Measurements from ENCODE around the gene RAB26. TPM values are rescaled to one million over a fixed set of nuclear protein-coding genes. Genes with fewer than 3 reads are reported as not detected.
A peak's percentile ranks its signal among the peaks of the same experiment; 100 is the strongest.

RAB26 gene
- total RNA-seq, 2 experiments from 2014 or later: 0.26 to 0.31 TPM

- CTCF ChIA-PET: interaction anchor here (1.0 to 3.8 kb wide), 5 partner anchors 10 to 147 kb away, joined by 3 to 25 read pairs (median 8); no protein-coding TSS in a partner anchor
- no peaks in the 10 kb centered on the region for H3K27me3 Mint-ChIP-seq (ENCODE audit: low read depth)
- H3K27ac Mint-ChIP-seq: peak overlapping the region; percentile 28
These were observed 2.2 kb downstream of the RAB26 start for GRCh38 chr16:2150418-2151187.

GRCh38 chr16:2151188-2152091 lies 3.0 kb downstream of the RAB26 start:
- Mint-ChIP-seq H3K27me3 (ENCODE audit: low read depth) (no peaks in the 10 kb centered on the region), H3K9me3 (ENCODE audit: insufficient read depth) (no peaks in the 10 kb centered on the region), H3K36me3 (ENCODE audit: low read depth) (peaks cover 37% of the 10 kb centered on the region), H3K4me3 (peak overlapping the region; percentile 43), H3K4me1 (ENCODE audit: low read depth) (peaks cover 41% of the 10 kb centered on the region), H3K27ac (peak overlapping the region; percentile 28)
- CTCF ChIA-PET: interaction anchor here (1.0 to 3.8 kb wide), 4 partner anchors 11 to 148 kb away, joined by 3 to 25 read pairs (median 10); no protein-coding TSS in a partner anchor
- POLR2A ChIA-PET: interaction anchor here (0.6 to 1.9 kb wide), 3 partner anchors 15 to 467 kb away, joined by 3 to 6 read pairs (median 4); partner anchors contain the start of genes PKD1 and RPS2
- ATAC-seq (no peak), DNase-seq (no peak)

More at GRCh38 chr16:2150418-2151187, 2.2 kb downstream of the RAB26 start:
- DNase-seq: no peak
- Mint-ChIP-seq H3K9me3 (ENCODE audit: insufficient read depth) (no peaks in the 10 kb centered on the region), H3K4me1 (ENCODE audit: low read depth) (peaks cover 38% of the 10 kb centered on the region), H3K4me3 (no peak overlapping the region), H3K36me3 (ENCODE audit: low read depth) (peaks cover 37% of the 10 kb centered on the region)
- POLR2A ChIA-PET: interaction anchor here (0.6 kb wide), 1 partner anchor 466 kb away, joined by 3 read pairs; no protein-coding TSS in a partner anchor
- ATAC-seq: no peak

GRCh38 chr16:2152695-2153506 lies 4.5 kb downstream of the RAB26 start:
- no peak for ATAC-seq
- CTCF ChIA-PET: interaction anchor here (0.7 to 3.8 kb wide), 9 partner anchors 13 to 158 kb away, joined by 3 to 25 read pairs (median 4); partner anchors contain the start of genes NTHL1 and TSC2
- POLR2A ChIA-PET: interaction anchor here (0.9 to 1.9 kb wide), 4 partner anchors 124 to 844 kb away, joined by 3 to 6 read pairs (median 4); partner anchors contain the start of gene RPS2

GRCh38 chr16:2154533-2155090 lies 6.2 kb downstream of the RAB26 start:
- peaks cover 37% of the 10 kb centered on the region for H3K36me3 Mint-ChIP-seq (ENCODE audit: low read depth)
- H3K27me3 Mint-ChIP-seq (ENCODE audit: low read depth): no peaks in the 10 kb centered on the region
- peak overlapping the region; percentile 87 for H3K27ac Mint-ChIP-seq
- ChIA-PET CTCF (interaction anchor here (1.0 to 3.8 kb wide), 15 partner anchors 8 to 382 kb away, joined by 3 to 25 read pairs (median 7); partner anchors contain the start of genes ECI1, EME2, MRPS34 and NPW), POLR2A (interaction anchor here (0.5 to 2.6 kb wide), 27 partner anchors 9 to 494 kb away, joined by 3 to 39 read pairs (median 6); partner anchors contain the start of genes ECI1, MLST8, MSRB1 and NTHL1)
- no peak for ATAC-seq
- DNase-seq: peak; percentile 46
- H3K4me1 Mint-ChIP-seq (ENCODE audit: low read depth): peaks cover 53% of the 10 kb centered on the region
- peak overlapping the region; percentile 88 for H3K4me3 Mint-ChIP-seq
- H3K9me3 Mint-ChIP-seq (ENCODE audit: insufficient read depth): no peaks in the 10 kb centered on the region

More at GRCh38 chr16:2152695-2153506, 4.5 kb downstream of the RAB26 start:
- Mint-ChIP-seq H3K27me3 (ENCODE audit: low read depth) (no peaks in the 10 kb centered on the region), H3K36me3 (ENCODE audit: low read depth) (peaks cover 37% of the 10 kb centered on the region), H3K4me1 (ENCODE audit: low read depth) (peaks cover 56% of the 10 kb centered on the region), H3K4me3 (peak overlapping the region; percentile 88), H3K9me3 (ENCODE audit: insufficient read depth) (no peaks in the 10 kb centered on the region), H3K27ac (peak overlapping the region; percentile 87)
- no peak for DNase-seq

GRCh38 chr16:2155091-2155950 lies 6.9 kb downstream of the RAB26 start, which contains the start of gene TRAF7:
TRAF7 (plus strand) TSS chr16:2155782; CDS start chr16:2163921, 8,139 bp downstream.
- ATAC-seq: peak; percentile 93
- ChIA-PET POLR2A (interaction anchor here (0.6 to 2.6 kb wide), 37 partner anchors 9 to 448 kb away, joined by 3 to 39 read pairs (median 5); partner anchors contain the start of genes ECI1, GFER, MLST8 and MSRB1), CTCF (interaction anchor here (0.8 to 2.8 kb wide), 18 partner anchors 9 to 383 kb away, joined by 3 to 18 read pairs (median 4); partner anchors contain the start of genes ECI1, EME2, MRPS34 and NPW)
- H3K9me3 Mint-ChIP-seq (ENCODE audit: insufficient read depth): no peaks in the 10 kb centered on the region
- peaks cover 47% of the 10 kb centered on the region for H3K4me1 Mint-ChIP-seq (ENCODE audit: low read depth)
- peak; percentile 99 for DNase-seq
- peak within 1 kb of the TSS; percentile 93 for H3K27ac Mint-ChIP-seq
- no peaks in the 10 kb centered on the region for H3K27me3 Mint-ChIP-seq (ENCODE audit: low read depth)
- peak within 1 kb of the TSS; percentile 97 for H3K4me3 Mint-ChIP-seq
- peaks cover 37% of the 10 kb centered on the region for H3K36me3 Mint-ChIP-seq (ENCODE audit: low read depth)

GRCh38 chr16:2155977-2156848 lies 7.8 kb downstream of the RAB26 start:
- ChIA-PET CTCF (interaction anchor here (0.8 to 2.8 kb wide), 15 partner anchors 10 to 384 kb away, joined by 3 to 18 read pairs (median 4); partner anchors contain the start of genes ECI1, EME2, MRPS34 and NPW), POLR2A (interaction anchor here (0.6 to 2.6 kb wide), 27 partner anchors 10 to 1271 kb away, joined by 3 to 39 read pairs (median 5); partner anchors contain the start of genes ECI1, GFER, MLST8 and MSRB1)
- Mint-ChIP-seq H3K27ac (peak overlapping the region; percentile 93), H3K36me3 (ENCODE audit: low read depth) (peaks cover 34% of the 10 kb centered on the region), H3K27me3 (ENCODE audit: low read depth) (no peaks in the 10 kb centered on the region), H3K4me1 (ENCODE audit: low read depth) (peaks cover 42% of the 10 kb centered on the region), H3K4me3 (peak overlapping the region; percentile 97), H3K9me3 (ENCODE audit: insufficient read depth) (no peaks in the 10 kb centered on the region)
- DNase-seq (no peak), ATAC-seq (no peak)

- H3K4me1 Mint-ChIP-seq (ENCODE audit: low read depth): peaks cover 36% of the 10 kb centered on the region
- peak overlapping the region; percentile 93 for H3K27ac Mint-ChIP-seq
- H3K27me3 Mint-ChIP-seq (ENCODE audit: low read depth): no peaks in the 10 kb centered on the region
- H3K9me3 Mint-ChIP-seq (ENCODE audit: insufficient read depth): no peaks in the 10 kb centered on the region
- peak overlapping the region; percentile 97 for H3K4me3 Mint-ChIP-seq
- ATAC-seq (no peak), DNase-seq (no peak)
- ChIA-PET POLR2A (no interaction called here), CTCF (interaction anchor here (2.4 to 2.8 kb wide), 2 partner anchors 38 to 95 kb away, joined by 10 to 11 read pairs; partner anchors contain the start of gene ECI1)
- H3K36me3 Mint-ChIP-seq (ENCODE audit: low read depth): peaks cover 28% of the 10 kb centered on the region
These were observed 8.4 kb downstream of the RAB26 start for GRCh38 chr16:2156849-2157224.

GRCh38 chr16:2157480-2158261 lies 9.2 kb downstream of the RAB26 start:
- Mint-ChIP-seq H3K9me3 (ENCODE audit: insufficient read depth) (no peaks in the 10 kb centered on the region), H3K4me3 (peak overlapping the region; percentile 97), H3K4me1 (ENCODE audit: low read depth) (peaks cover 33% of the 10 kb centered on the region), H3K27ac (no peak overlapping the region), H3K27me3 (ENCODE audit: low read depth) (no peaks in the 10 kb centered on the region), H3K36me3 (ENCODE audit: low read depth) (peaks cover 23% of the 10 kb centered on the region)
- POLR2A ChIA-PET: no interaction called here
- CTCF ChIA-PET: no interaction called here
- no peak for ATAC-seq
- no peak for DNase-seq

Measured in activated CD8-positive, alpha-beta T cell treated with anti-CD3 and anti-CD28 coated beads, Interleukin-2, amount 10 ng/mL, durations not matched to agents 7 days and 5 days (primary cell).